PFSK-1 (cell line): Measurements from ENCODE around the gene RPLP2.

Experiments used
- FOXP2 ChIP-seq: optimal IDR thresholded peaks from 2 replicates; pipeline ENCODE3; 2011; ENCODE audit warnings: borderline replicate concordance, control low read depth, inconsistent platforms; ENCODE audit not compliant: insufficient read depth; ENCODE audit errors: extremely low read length, extremely low read depth
- POLR2AphosphoS5 ChIP-seq: IDR thresholded peaks from 2 replicates; pipeline ENCODE4 v1.6.1; 2012; ENCODE audit warnings: low read depth, mild to moderate bottlenecking, control low read depth, low read length, moderate library complexity
- REST ChIP-seq, 2 experiments: IDR thresholded peaks; 2 replicates each; pipeline versions ENCODE4 v1.6.1 to v1.8.0; 2011 to 2012; ENCODE audit warnings: low read depth in 2 of 2, low read length in 2 of 2, control low read depth in 1 of 2, inconsistent platforms in 1 of 2, mild to moderate bottlenecking in 1 of 2, moderate library complexity in 1 of 2; ENCODE audit not compliant: insufficient read depth in 1 of 2
- SIN3A ChIP-seq: IDR thresholded peaks from 2 replicates; pipeline ENCODE4 v1.6.1; 2012; ENCODE audit warnings: mild to moderate bottlenecking, low read length, moderate library complexity, borderline replicate concordance; ENCODE audit not compliant: insufficient read depth
- TAF1 ChIP-seq: IDR thresholded peaks from 2 replicates; pipeline ENCODE4 v1.6.1; 2012; ENCODE audit warnings: low read length, control low read depth, borderline replicate concordance; ENCODE audit not compliant: insufficient read depth

The RPLP2 gene

GRCh38 chr11:788009-788640, 21.6 kb upstream of the RPLP2 start:
- TF ChIP-seq REST (IDR thresholded peaks at IDR 0.05; ENCODE audit: insufficient read depth in 1 of 2, low read depth in 2 of 2, low read length in 2 of 2) = no peak
- TF ChIP-seq TAF1 = no peak
- TF ChIP-seq FOXP2 = no peak
- TF ChIP-seq SIN3A = no peak
- no peak for TF ChIP-seq POLR2AphosphoS5

DNA sequence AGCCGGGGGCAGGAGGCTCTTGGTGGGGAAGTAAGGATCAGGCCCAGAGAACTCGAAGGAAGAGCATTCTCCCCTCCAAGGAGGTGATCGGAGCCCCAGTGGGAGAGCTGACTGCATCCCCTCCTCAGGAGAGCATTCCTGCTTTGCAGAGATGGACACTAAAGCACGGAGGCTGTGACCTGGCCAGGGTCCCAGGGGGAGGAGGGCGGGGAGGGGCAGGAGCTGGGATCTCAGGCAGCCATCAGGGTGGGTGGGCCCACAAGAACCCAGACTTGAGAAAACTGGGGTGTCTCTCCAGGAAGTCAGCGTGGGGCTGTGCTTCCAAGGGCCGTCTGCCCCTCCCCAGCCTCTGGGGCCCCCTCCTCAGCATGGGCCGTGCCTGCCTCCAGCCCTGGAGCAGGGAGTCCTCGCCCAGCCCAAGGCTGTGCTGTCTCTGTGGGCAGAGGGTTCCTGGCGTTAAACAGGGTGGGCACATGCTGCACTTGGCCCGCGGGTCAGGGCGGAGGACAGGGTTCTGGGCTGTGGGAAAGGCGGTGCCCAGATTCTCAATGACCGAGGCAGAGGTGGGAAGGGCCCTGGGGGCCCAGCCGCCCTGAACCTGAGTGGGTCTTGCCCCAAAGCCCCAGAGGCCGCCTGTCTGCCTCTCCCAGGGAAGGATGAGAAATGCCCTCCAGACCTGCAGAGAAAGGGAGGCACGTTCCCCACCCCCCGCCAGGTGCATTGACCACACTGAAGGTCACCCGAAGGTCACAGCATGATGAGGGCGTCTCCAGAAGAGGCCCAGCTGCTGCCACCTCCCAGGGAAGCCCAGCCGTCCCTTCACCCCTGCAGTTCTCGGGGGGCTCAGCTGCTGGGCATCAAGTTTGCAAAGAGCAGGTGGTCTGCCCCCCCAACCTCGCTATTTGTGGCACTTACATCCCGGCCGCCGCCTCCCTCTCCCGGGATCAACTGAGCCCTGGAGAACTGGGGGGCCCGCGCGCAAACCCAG, 20.5 kb upstream of the RPLP2 start:
- TF ChIP-seq TAF1 (no peak), REST (IDR thresholded peaks at IDR 0.05; ENCODE audit: insufficient read depth in 1 of 2, low read depth in 2 of 2, low read length in 2 of 2) (no peak), SIN3A (no peak), POLR2AphosphoS5 (no peak), FOXP2 (no peak)

GRCh38 chr11:789943-790342, 19.8 kb upstream of the RPLP2 start, which contains the start of gene CEND1:
TSS of gene CEND1 (minus strand) at chr11:790090. CDS start at chr11:788576, 1,514 bp downstream.
- TF ChIP-seq POLR2AphosphoS5 (no peak), SIN3A (no peak), REST (IDR thresholded peaks at IDR 0.05; ENCODE audit: insufficient read depth in 1 of 2, low read depth in 2 of 2, low read length in 2 of 2) (no peak), FOXP2 (no peak), TAF1 (no peak)

DNA sequence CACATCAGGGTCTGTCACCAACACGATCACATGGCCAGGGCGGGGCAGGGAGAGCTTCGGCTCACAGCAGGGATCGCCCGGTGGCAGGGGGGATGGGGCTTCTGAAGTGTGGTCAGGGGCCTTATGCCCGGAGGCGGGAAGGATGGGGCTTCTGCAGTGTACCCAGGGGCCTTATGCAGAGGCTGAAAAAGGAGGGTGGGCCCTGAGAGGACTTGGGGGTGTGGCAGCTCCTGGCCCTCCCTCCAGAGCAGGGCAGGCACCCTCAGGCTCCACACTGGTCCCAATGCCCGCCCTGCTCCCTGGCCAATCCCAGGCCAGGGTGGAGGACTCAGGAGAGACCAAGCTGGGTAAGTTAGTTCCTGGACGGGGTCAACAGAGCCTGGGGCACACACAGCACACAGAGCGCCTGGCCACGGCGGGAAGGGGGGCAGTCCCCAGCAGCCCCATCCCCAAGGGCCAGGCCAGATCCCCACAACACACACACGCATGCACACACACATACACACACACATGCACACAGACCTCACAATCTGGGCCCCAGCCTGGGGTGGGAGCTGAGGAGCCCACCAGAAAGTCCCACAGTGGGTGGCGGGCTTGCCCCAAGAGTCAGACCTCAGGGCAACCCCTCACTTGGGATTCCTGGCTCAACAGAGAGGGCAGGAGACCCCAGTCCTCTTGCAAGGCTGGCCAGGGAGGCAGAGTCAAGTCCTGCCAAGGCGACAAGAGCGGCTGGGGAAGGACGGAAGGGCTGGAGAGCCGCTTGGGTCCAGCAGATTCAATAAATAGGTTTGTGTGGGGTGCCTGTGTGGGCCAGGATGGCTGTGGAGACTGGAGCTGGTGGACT, 18.8 kb upstream of the RPLP2 start:
- TF ChIP-seq POLR2AphosphoS5 (peak; percentile 52; the same call in 1 of the 2 replicates), REST (IDR thresholded peaks at IDR 0.05; ENCODE audit: insufficient read depth in 1 of 2, low read depth in 2 of 2, low read length in 2 of 2) (no peak)
